GM21786 (cell line): Measurements from ENCODE around the gene ALG10.
"Not testable (repeated sequence)": the region's sequence is repeated elsewhere in the genome, so short reads cannot be mapped to it uniquely, and the experiment has no call there.

Experiments used
- ATAC-seq: cut with Tn5 transposase; IDR thresholded peaks from one replicate; pipeline ENCODE4 v1.9.1; 2021; ENCODE audit not compliant: unreplicated experiment

Gene ALG10, protein sequence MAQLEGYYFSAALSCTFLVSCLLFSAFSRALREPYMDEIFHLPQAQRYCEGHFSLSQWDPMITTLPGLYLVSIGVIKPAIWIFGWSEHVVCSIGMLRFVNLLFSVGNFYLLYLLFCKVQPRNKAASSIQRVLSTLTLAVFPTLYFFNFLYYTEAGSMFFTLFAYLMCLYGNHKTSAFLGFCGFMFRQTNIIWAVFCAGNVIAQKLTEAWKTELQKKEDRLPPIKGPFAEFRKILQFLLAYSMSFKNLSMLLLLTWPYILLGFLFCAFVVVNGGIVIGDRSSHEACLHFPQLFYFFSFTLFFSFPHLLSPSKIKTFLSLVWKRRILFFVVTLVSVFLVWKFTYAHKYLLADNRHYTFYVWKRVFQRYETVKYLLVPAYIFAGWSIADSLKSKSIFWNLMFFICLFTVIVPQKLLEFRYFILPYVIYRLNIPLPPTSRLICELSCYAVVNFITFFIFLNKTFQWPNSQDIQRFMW

DNA sequence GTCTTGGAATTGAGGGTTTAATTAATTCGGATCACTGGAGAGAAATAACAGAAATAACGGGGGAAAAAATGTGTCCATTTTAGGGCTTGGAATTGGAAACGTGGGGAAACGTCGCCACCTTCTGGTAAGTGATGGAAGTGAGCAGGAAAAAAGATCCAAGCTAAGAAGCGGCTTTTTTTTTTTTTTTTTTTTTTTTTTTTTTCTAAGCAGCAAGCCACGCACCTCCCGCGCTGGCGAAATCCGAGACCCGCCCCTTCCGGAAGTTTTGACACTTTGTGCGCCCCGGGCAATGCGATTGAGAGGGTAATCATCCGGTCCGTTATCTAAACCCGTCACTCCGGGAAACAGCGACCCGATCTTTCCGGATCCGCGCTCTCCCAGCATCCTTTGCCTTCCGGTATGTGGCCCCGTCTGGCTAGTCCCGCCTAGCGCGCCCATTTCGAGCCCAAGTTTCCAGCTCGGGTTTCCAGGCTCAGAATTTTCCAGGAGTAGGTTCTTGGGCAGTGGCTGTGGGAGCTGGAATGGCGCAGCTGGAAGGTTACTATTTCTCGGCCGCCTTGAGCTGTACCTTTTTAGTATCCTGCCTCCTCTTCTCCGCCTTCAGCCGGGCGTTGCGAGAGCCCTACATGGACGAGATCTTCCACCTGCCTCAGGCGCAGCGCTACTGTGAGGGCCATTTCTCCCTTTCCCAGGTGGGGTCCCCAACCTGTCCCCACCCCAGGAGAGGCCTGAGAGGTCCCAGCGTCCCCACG is at the start of gene ALG10:
Gene ALG10, plus strand, starts transcription at position 418 of the 752 bp plus-strand sequence. Its CDS starts 104 bp downstream, at position 522.
- ATAC-seq, result peak; percentile 99

GRCh38 chr12:33972884-33973283 is 49.4 kb upstream of the ALG10 start:
- ATAC-seq, result not testable (repeated sequence)

GRCh38 chr12:33977887-33978286 is 44.4 kb upstream of the ALG10 start:
- ATAC-seq, result no peak

- no peak for ATAC-seq
These were observed 34.0 kb upstream of the ALG10 start for GRCh38 chr12:33988197-33988805.

- no peak for ATAC-seq
These were observed 33.4 kb upstream of the ALG10 start for GRCh38 chr12:33988913-33989312.

- no peak for ATAC-seq
These were observed 27.2 kb upstream of the ALG10 start for GRCh38 chr12:33994857-33995808.

- not testable (repeated sequence) for ATAC-seq
These were observed 13.5 kb upstream of the ALG10 start for GRCh38 chr12:34008835-34009234.

DNA sequence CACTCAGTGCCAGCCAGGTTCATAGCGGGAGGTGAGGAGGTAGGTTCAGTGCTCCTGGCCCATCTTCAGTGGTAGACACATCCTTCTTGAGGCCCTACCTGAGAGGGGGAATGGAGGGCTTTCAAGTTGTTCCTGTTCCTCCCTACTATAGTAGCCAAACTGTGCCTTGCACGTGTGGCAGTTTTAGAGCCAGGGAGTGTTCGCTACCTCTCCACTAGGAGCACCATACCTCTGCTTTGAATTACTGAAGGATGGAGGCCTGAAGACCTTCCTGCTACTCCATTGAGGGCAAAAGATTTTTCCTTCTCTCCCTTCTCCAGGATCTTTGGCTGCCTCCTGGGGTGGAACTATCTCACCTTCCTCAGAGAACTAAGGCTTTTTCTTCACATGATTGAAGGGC is 5.9 kb upstream of the ALG10 start:
- no peak for ATAC-seq

- ATAC-seq, result no peak
These were observed 1.2 kb upstream of the ALG10 start for GRCh38 chr12:34021071-34021470.

- ATAC-seq, result not testable (repeated sequence)
These were observed 5.4 kb downstream of the ALG10 start for GRCh38 chr12:34027661-34028060.

DNA sequence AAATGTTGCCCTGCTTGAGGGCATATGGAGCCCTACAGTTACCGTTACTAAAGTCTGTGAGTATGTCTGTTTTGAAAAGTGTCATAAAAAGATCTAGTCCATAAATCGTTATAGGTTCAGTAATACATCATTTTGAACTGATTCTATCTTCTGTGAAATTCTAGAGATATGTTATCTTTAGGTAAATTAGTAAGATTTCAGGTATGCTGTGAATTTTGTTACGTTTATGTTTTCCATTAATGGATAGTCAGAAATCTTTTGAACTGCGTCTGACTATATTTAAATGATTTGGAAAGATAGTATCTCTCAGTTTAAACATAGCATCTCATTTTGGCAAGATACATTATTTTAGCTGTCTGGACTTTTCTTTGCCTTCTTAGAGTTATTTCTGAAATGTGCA is 8.3 kb downstream of the ALG10 start:
- no peak for ATAC-seq

GRCh38 chr12:34033628-34034296 is 11.5 kb downstream of the ALG10 start:
- no peak for ATAC-seq

GRCh38 chr12:34038357-34038756 is 16.1 kb downstream of the ALG10 start:
- ATAC-seq, result not testable (repeated sequence)

- no peak for ATAC-seq
These were observed 24.3 kb downstream of the ALG10 start for GRCh38 chr12:34046570-34046969.

DNA sequence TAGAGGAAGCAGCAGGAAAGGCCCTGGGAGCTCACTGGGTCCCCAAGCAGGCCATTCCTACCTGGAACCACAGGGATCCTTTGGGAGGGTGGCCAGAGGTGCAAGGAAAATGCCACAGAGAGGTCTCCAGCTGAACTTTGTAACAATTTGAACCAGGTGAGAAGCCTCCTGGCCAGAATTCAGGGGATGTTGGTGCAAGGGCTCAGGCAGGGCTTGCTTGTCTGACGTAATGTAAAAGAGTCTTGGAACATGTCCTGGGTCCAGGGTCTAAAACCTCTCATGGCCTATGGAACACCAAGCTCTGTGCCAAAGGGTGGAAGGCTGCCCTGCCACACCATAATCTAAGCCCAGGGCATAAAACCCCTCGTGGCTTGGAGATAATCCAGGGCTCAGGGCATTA is 25.6 kb downstream of the ALG10 start:
- ATAC-seq, result not testable (repeated sequence)

DNA sequence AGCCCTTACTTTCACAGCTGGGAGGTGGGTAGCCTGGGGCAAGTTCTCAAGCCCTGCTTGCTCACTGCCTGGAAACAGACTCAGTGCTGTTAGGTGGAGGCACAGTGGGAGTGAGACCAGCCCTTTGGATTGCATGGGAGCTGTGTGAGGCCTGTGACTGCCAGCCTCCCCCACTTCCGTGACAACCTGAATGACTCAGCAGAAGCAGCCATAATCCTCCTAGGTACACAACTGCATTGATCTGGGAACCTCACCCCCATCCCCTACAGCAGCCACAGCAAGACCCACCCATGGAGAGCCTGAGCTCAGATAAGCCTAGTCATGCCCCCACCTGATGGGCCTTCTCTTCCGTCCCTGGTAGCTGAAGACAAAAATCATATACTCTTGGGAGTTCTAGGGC is 26.4 kb downstream of the ALG10 start:
- ATAC-seq, result no peak

DNA sequence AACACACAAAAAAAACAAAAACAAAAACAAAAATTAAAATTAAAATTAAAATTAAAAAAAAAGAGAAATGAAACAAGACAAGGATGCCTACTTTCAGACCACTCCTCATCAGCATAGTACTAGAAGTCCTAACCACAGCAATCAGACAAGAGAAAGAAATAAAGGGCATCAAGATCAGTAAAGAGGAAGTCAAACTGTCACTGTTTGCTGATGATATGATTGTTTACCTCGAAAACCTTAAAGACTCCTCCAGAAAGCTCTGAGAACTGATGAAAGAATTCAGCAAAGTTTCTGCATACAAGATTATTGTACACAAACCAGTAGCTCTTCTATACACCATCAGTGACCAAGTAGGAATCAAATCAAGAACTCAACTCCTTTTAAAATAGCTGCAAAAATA is 29.2 kb downstream of the ALG10 start:
- no peak for ATAC-seq

- ATAC-seq, result no peak
These were observed 32.6 kb downstream of the ALG10 start for GRCh38 chr12:34054938-34055337.
